ENCODE results near the gene MSANTD1. TPM values are rescaled to one million over a fixed set of nuclear protein-coding genes. Genes with fewer than 3 reads are reported as not detected.

The MSANTD1 gene
- total and polyA plus RNA-seq, 2 of the 8 experiments (the other 6 are each of a cell fraction or from before 2014, with no cell fraction given), result 0.23 to 0.45 TPM

DNA sequence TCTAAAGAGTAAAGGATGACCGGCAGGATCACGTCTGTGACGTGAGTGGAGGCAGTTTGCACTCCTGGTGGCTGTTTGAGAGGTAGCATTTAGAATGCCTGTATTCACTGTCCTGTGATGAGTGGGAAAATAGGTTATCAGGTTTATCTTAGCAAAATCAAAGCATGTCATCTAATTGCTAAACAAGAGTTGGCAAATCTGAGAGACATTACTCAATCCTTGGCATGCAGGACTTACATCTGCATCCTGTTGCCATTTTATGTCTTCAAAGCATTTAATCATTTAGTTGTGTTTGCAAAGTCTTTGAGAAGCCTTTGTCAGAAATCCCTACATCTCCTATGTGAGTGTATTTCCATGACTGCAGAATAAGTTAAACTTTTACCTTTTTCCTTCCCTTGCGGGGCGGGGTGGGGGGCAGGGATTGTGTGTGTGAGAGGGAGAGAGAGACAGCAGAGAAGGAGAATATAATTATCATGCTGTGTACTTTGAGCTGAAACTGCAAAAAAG is 41.4 kb upstream of the MSANTD1 start:
- Histone ChIP-seq H4K20me1 (replicated peaks in 1 of 2; ENCODE audit: control insufficient read depth in 1 of 2, insufficient read depth in 2 of 2, low read length in 2 of 2) (peaks cover 0 to 2% of the 10 kb centered on the region in 2 experiments), H3K4me3 (ENCODE audit: extremely low read depth in 1 of 4, insufficient read depth in 2 of 4, low read depth in 3 of 4, low read length in 4 of 4) (no peak overlapping the region), H3K79me1 (ENCODE audit: low read depth, low read length) (no peaks in the 10 kb centered on the region), H3K27ac (ENCODE audit: low read depth, low read length) (no peak overlapping the region), H3K4me2 (ENCODE audit: insufficient read depth in 1 of 2, low read depth in 2 of 2, low read length in 2 of 2) (no peak overlapping the region), H3K18ac (ENCODE audit: extremely low read depth, low read length) (no peak overlapping the region), H2AFZ (ENCODE audit: low read length) (no peak overlapping the region), H2BK5ac (ENCODE audit: low read depth, low read length) (no peak overlapping the region), H2BK120ac (replicated peaks; ENCODE audit: low read depth, low read length) (no peak overlapping the region), H3K27me3 (replicated peaks in 1 of 4; ENCODE audit: control insufficient read depth in 3 of 4, extremely low read depth in 1 of 4, insufficient read depth in 3 of 4, low read length in 3 of 4) (no peaks in the 10 kb centered on the region), H3K9ac (replicated peaks in 1 of 4; ENCODE audit: extremely low read depth in 1 of 4, low read depth in 3 of 4, low read length in 3 of 4) (no peak overlapping the region), H3K56ac (replicated peaks; ENCODE audit: insufficient read length, low read depth, low read length) (no peak overlapping the region), H2AK5ac (ENCODE audit: low read depth, low read length) (no peak overlapping the region), H4K5ac (ENCODE audit: insufficient read length, low read depth, low read length) (no peak overlapping the region), H3K14ac (ENCODE audit: insufficient read length) (no peak overlapping the region), H2BK15ac (ENCODE audit: low read length) (no peak overlapping the region), H3K9me3 (ENCODE audit: insufficient read depth in 2 of 2, low read depth in 1 of 2, low read length in 1 of 2) (no peaks in the 10 kb centered on the region), H3K36me3 (ENCODE audit: control insufficient read depth in 2 of 4, insufficient read depth in 4 of 4, low read length in 3 of 4) (peaks cover 18 to 40% (median 34%) of the 10 kb centered on the region in 4 experiments), H2BK12ac (ENCODE audit: low read depth, low read length) (no peak overlapping the region), H4K8ac (ENCODE audit: extremely low read depth, insufficient read depth, low read length) (no peak overlapping the region), H3K23ac (ENCODE audit: insufficient read length) (no peak overlapping the region), H3K4me1 (replicated peaks in 1 of 4; ENCODE audit: control insufficient read depth in 3 of 4, insufficient read depth in 4 of 4, low read length in 3 of 4) (no peaks in the 10 kb centered on the region), H2BK20ac (ENCODE audit: low read length) (no peak overlapping the region), H3K79me2 (ENCODE audit: control insufficient read depth in 1 of 2, insufficient read depth in 2 of 2, low read length in 2 of 2) (no peaks in the 10 kb centered on the region), H4K91ac (replicated peaks; ENCODE audit: insufficient read length, low read length) (no peak overlapping the region), H3K23me2 (ENCODE audit: low read depth, low read length) (no peaks in the 10 kb centered on the region), H3K4ac (replicated peaks; ENCODE audit: insufficient read length, low read depth, low read length) (no peak overlapping the region)
- CTCF ChIA-PET (ENCODE audit: partially characterized antibody), result interaction anchor here (0.8 to 1.0 kb wide), 2 partner anchors 15 to 111 kb away, joined by 3 read pairs; no protein-coding TSS in a partner anchor
- FAIRE-seq, result no peak
- WGBS, 2 experiments (ENCODE audit: extremely low coverage in 1 of 2, insufficient coverage in 1 of 2, insufficient read length in 1 of 2, insufficient replicate concordance in 2 of 2, low coverage in 1 of 2, low lambda C conversion rate in 2 of 2, missing lambda C conversion rate in 1 of 2), result 94% methylated on average over 5 of the region's 5 CpGs; no CpG with 5 or more reads in 1 of the 2 experiments
- TF ChIP-seq CREB1 (IDR thresholded peaks at IDR 0.05), result no peak
- POLR2A ChIA-PET (ENCODE audit: partially characterized antibody), result no interaction called here
- DNase-seq (ENCODE audit: low read depth in 1 of 2, low spot score in 2 of 2), result no peak

Data from H1 (cell line).